ENCODE data around the gene ATP23. TPM values are rescaled to one million over a fixed set of nuclear protein-coding genes. Genes with fewer than 3 reads are reported as not detected.

ATP23 gene
- polyA plus RNA-seq, 1 experiment = 6.7 TPM

DNA sequence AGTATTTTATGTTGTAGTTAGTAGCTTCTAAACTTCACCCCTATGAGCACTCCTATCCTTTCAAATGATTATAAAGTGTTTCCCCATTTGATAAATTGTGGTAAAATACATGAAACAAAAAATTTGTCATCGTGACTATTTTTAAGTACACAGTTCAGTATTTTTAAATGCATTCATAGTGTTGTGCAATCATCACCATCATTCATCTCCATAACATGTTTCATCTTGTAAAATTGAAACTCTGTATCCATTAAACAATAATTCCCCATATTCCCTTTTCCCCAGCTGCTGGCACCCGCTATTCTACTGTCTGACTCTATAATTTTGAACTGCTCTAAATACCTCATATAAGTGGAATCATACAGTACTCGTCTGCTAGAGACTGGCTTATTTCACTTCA, 52.5 kb downstream of the ATP23 start:
- ChIA-PET CTCF (interaction anchor here (1.2 to 3.3 kb wide), 2 partner anchors 8 to 11 kb away, joined by 3 to 8 read pairs; no protein-coding TSS in a partner anchor), POLR2A (no interaction called here)
- TF ChIP-seq, protein P1, sequence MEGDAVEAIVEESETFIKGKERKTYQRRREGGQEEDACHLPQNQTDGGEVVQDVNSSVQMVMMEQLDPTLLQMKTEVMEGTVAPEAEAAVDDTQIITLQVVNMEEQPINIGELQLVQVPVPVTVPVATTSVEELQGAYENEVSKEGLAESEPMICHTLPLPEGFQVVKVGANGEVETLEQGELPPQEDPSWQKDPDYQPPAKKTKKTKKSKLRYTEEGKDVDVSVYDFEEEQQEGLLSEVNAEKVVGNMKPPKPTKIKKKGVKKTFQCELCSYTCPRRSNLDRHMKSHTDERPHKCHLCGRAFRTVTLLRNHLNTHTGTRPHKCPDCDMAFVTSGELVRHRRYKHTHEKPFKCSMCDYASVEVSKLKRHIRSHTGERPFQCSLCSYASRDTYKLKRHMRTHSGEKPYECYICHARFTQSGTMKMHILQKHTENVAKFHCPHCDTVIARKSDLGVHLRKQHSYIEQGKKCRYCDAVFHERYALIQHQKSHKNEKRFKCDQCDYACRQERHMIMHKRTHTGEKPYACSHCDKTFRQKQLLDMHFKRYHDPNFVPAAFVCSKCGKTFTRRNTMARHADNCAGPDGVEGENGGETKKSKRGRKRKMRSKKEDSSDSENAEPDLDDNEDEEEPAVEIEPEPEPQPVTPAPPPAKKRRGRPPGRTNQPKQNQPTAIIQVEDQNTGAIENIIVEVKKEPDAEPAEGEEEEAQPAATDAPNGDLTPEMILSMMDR (IDR thresholded peaks at IDR 0.05; ENCODE audit: insufficient read depth, low read depth, low read length) = no peak
- DNase-seq (ENCODE audit: low read depth) = no peak
- Histone ChIP-seq H3K4me3 (ENCODE audit: low read depth, low read length) (no peak overlapping the region), H3K27me3 (ENCODE audit: control insufficient read depth, insufficient read depth, low read length) (no peaks in the 10 kb centered on the region), H3K36me3 (ENCODE audit: control insufficient read depth, insufficient read depth, low read length) (no peaks in the 10 kb centered on the region)

DNA sequence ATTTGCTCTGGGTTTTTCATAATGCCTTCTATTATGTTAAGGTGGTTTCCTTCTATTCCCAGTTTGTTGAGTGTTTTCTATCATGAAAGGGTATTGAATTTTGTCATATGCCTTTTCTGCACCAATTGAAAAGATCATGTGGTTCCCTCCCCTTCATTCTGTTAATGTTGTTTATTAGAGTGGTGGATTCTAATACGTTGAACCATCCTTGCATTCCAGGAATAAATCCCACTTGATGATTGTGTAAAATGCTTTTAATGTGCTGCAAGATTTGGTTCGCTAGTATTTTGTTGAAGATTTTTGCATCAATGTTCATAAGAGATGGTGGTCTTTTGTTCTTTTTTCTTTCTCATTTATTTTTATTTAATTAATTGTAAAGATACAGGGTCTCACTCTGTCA, 55.2 kb downstream of the ATP23 start:
- Histone ChIP-seq H3K27me3 (ENCODE audit: control insufficient read depth, insufficient read depth, low read length) (no peaks in the 10 kb centered on the region), H3K36me3 (ENCODE audit: control insufficient read depth, insufficient read depth, low read length) (no peaks in the 10 kb centered on the region), H3K4me3 (ENCODE audit: low read depth, low read length) (no peak overlapping the region)
- TF ChIP-seq, protein P1 (IDR thresholded peaks at IDR 0.05; ENCODE audit: insufficient read depth, low read depth, low read length) = no peak
- no peak for DNase-seq (ENCODE audit: low read depth)
- POLR2A ChIA-PET = no interaction called here
- CTCF ChIA-PET = no interaction called here

DNA sequence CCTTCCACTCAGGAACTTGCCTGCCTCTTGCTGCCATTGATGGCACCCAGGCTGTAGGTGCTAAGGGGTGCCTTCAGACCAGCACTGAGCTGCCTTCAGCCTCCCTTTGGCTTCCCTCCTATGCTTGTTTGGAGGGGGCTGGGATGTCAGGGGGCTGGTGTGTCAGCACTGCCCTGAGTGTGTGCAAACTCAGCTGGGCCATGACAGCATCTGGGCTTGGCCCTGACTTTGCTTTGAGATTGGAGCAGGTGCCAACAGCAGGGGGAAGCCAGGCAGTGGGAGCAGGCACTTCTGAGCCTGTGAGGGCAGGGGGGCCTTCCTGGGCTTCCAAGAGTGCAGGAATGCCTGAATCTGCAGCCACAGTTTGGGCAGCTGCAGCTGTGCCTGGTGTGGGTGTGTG, 56.9 kb downstream of the ATP23 start:
- ChIA-PET CTCF (no interaction called here), POLR2A (no interaction called here)
- Histone ChIP-seq H3K4me3 (ENCODE audit: low read depth, low read length) (no peak overlapping the region), H3K27me3 (ENCODE audit: control insufficient read depth, insufficient read depth, low read length) (no peaks in the 10 kb centered on the region), H3K36me3 (ENCODE audit: control insufficient read depth, insufficient read depth, low read length) (no peaks in the 10 kb centered on the region)
- TF ChIP-seq, protein P1 (IDR thresholded peaks at IDR 0.05; ENCODE audit: insufficient read depth, low read depth, low read length) = no peak
- no peak for DNase-seq (ENCODE audit: low read depth)

DNA sequence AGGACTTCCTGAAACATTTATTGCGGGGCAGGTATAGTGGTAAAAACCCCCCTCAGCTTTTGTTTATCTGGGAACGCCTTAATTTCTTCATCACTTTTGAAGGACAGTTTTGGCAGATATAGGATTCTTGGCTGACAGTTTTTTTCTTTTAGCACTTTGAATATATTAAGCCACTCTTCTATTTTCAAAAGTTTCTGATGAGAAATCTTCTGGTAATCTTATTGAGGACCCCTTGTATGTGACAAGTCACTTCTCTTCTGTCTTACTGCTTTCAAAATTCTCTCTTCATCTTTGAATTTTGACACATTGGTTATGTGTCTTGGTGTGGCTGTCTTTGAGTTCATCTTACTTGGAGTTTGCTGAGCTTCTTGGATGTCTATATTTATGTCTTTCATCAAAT, 59.1 kb downstream of the ATP23 start:
- TF ChIP-seq, protein P1 (IDR thresholded peaks at IDR 0.05; ENCODE audit: insufficient read depth, low read depth, low read length) = no peak
- DNase-seq (ENCODE audit: low read depth) = no peak

DNA sequence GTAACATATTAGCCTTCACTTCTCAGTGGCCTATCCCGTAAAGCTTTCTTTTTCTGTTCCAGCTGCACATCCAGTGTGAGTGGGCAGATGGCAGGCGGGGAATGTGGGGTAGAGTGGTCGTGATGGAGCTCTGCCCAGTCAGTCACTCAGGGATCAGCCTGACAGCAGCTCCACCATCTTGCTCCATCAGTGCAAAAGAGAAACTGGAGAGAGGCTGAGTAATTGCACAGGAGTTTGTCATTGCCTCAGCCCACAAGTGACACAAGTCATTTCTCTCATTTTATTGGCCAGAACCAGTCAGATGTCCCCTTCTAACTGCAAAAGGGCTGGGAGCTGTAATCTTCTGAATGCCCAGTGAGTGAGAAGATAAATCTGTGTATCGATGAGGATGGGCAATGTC, 66.5 kb downstream of the ATP23 start:
- ChIA-PET CTCF (no interaction called here), POLR2A (no interaction called here)
- DNase-seq (ENCODE audit: low read depth) = no peak
- Histone ChIP-seq H3K4me3 (ENCODE audit: low read depth, low read length) (no peak overlapping the region), H3K27me3 (ENCODE audit: control insufficient read depth, insufficient read depth, low read length) (no peaks in the 10 kb centered on the region), H3K36me3 (ENCODE audit: control insufficient read depth, insufficient read depth, low read length) (no peaks in the 10 kb centered on the region)
- TF ChIP-seq, protein P1 (IDR thresholded peaks at IDR 0.05; ENCODE audit: insufficient read depth, low read depth, low read length) = no peak

More for the DNA sequence above, 59.1 kb downstream of the ATP23 start:
- no peaks in the 10 kb centered on the region for H3K27me3 ChIP-seq (ENCODE audit: control insufficient read depth, insufficient read depth, low read length)
- ChIA-PET POLR2A (no interaction called here), CTCF (interaction anchor here (1.1 kb wide), 1 partner anchor 70 kb away, joined by 3 read pairs; no protein-coding TSS in a partner anchor)
- H3K4me3 ChIP-seq (ENCODE audit: low read depth, low read length) = no peak overlapping the region
- H3K36me3 ChIP-seq (ENCODE audit: control insufficient read depth, insufficient read depth, low read length) = no peaks in the 10 kb centered on the region
